SJSA1 (cell line): Measurements from ENCODE around the gene HEMGN. TPM values are rescaled to one million over a fixed set of nuclear protein-coding genes. Genes with fewer than 3 reads are reported as not detected.

ENCODE experiments used
- DNase-seq, 2 experiments: peaks; one replicate each; pipeline ENCODE4 v3.0.0-alpha.2; 2015 to 2020; ENCODE audit warnings: low spot score in 2 of 2, low read depth in 1 of 2
- H3K27ac ChIP-seq: fragments of 250-450 bp; sonication (Bioruptor Pico); 2 replicates; pipeline ENCODE4 v1.5.1; 2020; ENCODE audit warnings: mild to moderate bottlenecking, moderate library complexity
- H3K27me3 ChIP-seq: fragments of 250-450 bp; sonication (Bioruptor Pico); replicated peaks from 2 replicates; pipeline ENCODE4 v1.5.1; 2020; ENCODE audit warnings: mild to moderate bottlenecking, moderate library complexity
- H3K36me3 ChIP-seq: fragments of 250-450 bp; sonication (Bioruptor Pico); 2 replicates; pipeline ENCODE4 v1.5.1; 2020; ENCODE audit warnings: mild to moderate bottlenecking
- H3K4me1 ChIP-seq: fragments of 250-450 bp; sonication (Bioruptor Pico); replicated peaks from 2 replicates; pipeline ENCODE4 v1.6.1; 2021; ENCODE audit warnings: mild to moderate bottlenecking
- H3K4me3 ChIP-seq: fragments of 250-450 bp; sonication (Bioruptor Pico); 2 replicates; pipeline ENCODE4 v1.5.1; 2020; ENCODE audit warnings: mild to moderate bottlenecking
- H3K9me3 ChIP-seq: fragments of 250-450 bp; sonication (Bioruptor Pico); replicated peaks from 2 replicates; pipeline ENCODE4 v1.5.1; 2020; ENCODE audit warnings: mild to moderate bottlenecking
- total RNA-seq: library from RNA; depleted of rRNA; stranded (reverse); fragments of >200 nt; shearing (Covaris generic); gene quantifications from 2 replicates; pipeline ENCODE4 v1.2.3, GENCODE V29; 2014

Gene HEMGN
- total RNA-seq, 1 experiment from 2014 or later, result not detected

DNA sequence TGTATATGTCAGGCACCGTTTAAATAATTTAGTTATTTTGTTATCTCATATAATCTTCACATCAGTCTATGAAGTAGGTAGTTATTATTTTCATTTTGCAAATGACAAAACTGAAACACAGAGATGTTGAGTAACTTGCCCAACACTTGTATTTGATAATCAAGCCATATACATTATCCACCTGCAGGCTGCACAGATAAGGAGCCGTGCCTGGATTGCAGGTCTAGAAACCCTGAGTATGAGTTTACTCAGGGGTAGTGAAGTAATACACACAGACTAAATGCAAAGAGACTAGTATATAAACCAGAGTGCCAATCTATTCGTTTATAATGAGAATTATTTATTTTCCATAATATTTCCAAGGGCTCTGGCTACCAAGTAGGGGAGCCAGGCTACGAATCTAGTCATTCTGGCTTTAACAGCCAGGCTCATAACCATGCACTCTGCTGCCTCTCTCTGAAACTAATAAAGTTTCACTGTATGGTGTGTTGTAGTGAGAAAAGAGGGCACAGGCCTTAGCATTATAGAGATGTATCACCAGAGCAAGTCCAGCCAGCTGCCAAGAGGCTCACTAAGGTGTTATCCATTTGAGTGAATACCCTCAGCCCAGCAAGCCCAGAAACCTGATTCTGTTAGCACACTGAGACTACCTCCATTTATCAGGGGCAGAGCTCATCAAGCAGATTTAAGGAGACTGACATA, 4.5 kb downstream of the HEMGN start:
- Histone ChIP-seq H3K27me3 (peaks cover 45% of the 10 kb centered on the region), H3K4me3 (no peak overlapping the region), H3K9me3 (no peaks in the 10 kb centered on the region), H3K36me3 (no peaks in the 10 kb centered on the region), H3K4me1 (no peaks in the 10 kb centered on the region), H3K27ac (no peak overlapping the region)
- no peak for DNase-seq

DNA sequence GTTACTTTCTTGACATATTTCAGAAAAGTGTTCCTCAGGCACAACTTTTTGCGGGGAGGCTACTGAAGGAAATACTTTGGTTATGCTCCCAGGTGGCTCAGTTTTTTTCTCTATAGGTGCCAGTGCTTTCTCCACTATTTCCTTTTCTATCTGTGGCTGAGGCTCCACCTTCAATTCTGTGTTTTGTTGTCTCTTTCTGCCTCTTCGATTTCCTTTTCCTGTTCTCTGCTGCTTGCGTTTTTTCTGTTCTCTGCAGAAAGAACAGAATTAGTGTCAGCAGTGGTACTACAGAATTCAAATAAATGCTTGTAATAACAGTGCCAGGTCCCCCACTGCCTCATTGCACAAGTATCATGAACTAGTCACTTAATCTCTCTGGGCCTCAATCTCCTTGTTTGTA, 7.0 kb downstream of the HEMGN start:
- no peaks in the 10 kb centered on the region for H3K9me3 ChIP-seq
- no peak overlapping the region for H3K27ac ChIP-seq
- peaks cover 41% of the 10 kb centered on the region for H3K27me3 ChIP-seq
- H3K4me1 ChIP-seq, result no peaks in the 10 kb centered on the region
- H3K4me3 ChIP-seq, result no peak overlapping the region
- H3K36me3 ChIP-seq, result no peaks in the 10 kb centered on the region
- no peak for DNase-seq

DNA sequence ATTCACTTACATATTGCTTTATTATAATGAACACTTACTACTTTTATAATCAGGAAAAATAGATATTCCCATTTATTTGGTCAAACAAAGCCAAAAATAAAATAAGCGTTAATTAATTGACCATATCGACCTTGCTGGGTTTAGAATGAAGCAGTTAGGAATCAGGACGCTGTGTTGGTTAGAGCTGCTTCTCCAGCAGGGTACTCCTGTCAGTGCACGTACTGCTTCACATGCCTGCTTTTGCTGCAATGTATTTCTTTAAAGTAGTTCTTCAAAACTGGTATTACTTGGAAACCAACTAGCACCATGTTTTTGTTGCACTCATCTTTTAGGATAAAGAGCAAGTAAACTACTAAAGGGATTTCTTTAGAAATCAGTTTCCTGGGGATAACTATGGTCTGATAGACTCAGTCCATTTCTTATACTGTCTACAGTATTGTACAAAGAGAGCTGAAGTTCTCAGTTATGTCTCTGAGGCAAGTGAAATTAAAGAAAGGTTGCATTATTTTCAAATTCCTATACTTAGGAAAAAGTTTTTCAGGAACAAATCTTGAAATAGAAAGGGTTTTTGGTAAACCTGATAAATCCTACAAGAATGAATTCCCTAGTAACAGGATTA, 8.9 kb downstream of the HEMGN start:
- Histone ChIP-seq H3K4me3 (no peak overlapping the region), H3K27me3 (peaks cover 34% of the 10 kb centered on the region), H3K9me3 (no peaks in the 10 kb centered on the region), H3K36me3 (no peaks in the 10 kb centered on the region), H3K4me1 (no peaks in the 10 kb centered on the region), H3K27ac (no peak overlapping the region)
- no peak for DNase-seq

DNA sequence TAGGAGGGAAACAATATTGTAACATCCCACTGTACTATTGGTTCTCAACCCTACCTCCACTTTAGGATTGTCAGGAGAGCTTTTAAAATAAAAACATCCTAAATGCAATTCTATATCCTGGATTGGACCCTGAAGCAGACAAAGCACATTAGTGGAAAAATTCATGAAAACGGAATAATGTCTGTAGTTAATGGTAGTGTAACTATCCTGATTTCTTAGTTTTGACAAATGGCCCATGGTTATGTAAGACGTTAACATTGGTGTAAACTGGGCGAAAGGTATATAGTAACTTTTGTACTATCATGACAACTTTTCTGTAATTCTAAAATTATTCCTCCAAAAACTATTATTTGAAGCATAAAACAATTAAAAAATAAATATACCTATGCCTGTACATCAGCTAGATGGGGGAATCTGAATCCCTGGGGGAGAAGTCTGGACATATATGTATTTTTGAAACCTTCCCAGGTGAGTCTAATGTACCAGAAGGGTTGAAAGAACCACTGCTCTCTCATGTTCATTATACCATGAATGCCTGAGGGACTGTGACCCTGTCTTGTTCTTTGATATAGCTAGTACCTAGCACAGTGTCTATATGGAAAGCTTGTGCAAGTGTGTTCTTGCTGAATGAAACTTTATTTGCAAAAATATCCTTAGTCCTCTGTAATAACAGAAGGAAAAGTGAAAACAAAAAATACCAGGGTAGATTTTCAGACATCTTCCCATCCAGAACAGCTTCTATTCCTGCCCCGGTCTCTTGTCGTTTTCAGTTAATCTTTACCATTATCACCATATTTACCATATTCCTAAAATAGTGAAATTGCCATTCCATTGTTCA, 12.3 kb downstream of the HEMGN start:
- H3K4me1 ChIP-seq, result peaks cover 8% of the 10 kb centered on the region; the same call in 1 of the 2 replicates
- no peak overlapping the region for H3K27ac ChIP-seq
- H3K9me3 ChIP-seq, result no peaks in the 10 kb centered on the region
- H3K27me3 ChIP-seq, result peaks cover 19% of the 10 kb centered on the region
- no peak for DNase-seq
- no peaks in the 10 kb centered on the region for H3K36me3 ChIP-seq
- no peak overlapping the region for H3K4me3 ChIP-seq

DNA sequence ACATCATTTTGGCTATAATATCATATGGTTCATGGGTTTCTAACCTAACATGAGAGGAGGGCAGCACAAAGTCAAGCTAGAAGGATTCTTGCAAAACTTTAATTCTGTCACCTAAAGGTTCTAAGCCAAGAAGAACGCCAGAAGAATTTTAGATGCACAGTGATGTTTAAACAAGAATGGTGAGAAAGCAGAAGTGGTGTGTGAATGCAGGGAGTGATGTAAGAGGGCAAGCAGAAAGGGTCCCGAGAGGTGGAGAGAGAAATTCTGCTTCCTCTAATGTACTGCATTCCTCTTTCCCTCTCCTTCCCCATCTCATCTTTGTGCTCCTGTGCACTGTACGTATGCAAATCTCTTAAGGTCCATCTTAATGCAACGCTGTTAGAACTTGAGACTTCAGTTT, 13.6 kb downstream of the HEMGN start:
- H3K27me3 ChIP-seq, result peaks cover 8% of the 10 kb centered on the region
- H3K36me3 ChIP-seq, result no peaks in the 10 kb centered on the region
- H3K4me3 ChIP-seq, result no peak overlapping the region
- no peak for DNase-seq
- H3K4me1 ChIP-seq, result peaks cover 8% of the 10 kb centered on the region; the same call in 1 of the 2 replicates
- H3K9me3 ChIP-seq, result no peaks in the 10 kb centered on the region
- H3K27ac ChIP-seq, result no peak overlapping the region

DNA sequence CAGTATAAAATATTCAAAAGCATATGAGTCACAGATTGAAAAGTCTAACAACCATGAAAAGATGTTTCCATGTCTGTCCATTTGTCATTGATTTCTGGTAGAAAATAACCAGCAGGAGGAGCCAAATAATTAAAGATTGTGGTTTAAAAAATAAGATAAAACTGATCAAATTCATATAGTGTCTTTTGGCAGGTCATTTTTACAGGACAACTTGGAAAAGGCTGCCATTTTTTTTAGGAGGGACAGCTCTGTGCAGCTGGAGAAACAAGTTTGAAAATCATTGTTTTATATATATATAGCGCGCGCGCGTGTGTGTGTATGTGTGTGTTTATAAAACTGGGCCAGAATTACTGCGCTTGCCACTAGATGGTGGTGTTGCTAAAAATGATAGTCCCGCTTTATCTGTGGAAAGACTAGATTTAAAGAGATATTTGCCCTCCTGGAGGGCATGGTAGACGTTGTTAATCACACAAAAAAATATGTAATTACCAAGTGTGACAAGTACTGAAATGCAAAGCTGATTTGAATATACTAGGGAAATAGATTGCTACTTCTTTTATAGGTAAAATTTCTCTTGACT, 14.4 kb downstream of the HEMGN start:
- Histone ChIP-seq H3K4me3 (peak overlapping the region; percentile 20), H3K36me3 (no peaks in the 10 kb centered on the region), H3K9me3 (no peaks in the 10 kb centered on the region), H3K4me1 (peaks cover 8% of the 10 kb centered on the region; the same call in 1 of the 2 replicates), H3K27me3 (peaks cover 6% of the 10 kb centered on the region), H3K27ac (no peak overlapping the region)
- peak; percentile 61 to 75 for DNase-seq

DNA sequence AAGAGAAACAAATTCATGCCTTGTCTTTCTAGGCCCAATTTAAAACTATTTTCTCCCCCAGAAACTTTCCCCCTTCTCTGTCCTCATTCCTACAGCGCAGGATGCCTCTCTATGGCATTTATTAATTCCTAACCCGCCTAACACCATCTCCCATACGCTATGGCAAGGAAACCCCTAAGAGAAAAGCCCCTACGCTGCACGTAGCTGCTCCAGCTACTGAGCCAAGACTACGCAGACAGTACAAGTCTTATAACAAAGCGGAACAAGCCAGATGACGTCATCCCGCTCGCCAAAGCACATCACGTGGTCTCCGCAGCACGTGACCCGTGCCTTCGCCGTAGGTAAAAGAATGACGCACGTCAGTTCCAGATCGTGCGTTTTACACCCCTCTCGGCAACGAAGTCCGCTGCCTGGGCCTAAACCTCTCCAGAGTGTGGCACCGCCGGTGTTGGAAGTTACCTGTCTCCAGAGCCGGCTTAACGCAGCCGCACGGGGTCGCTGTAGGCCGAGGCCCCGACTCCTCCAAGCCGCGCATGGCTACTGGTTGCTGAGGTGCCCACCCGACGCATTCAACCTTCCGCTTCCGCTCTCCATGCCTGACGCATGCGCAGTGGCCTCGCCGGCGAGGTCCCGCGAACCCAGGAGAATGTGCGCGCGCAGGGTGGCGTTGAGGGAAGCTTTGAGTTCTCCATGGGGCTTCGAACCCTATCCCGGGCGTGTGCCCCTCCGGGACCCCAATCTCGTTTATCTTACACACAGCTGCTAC, 15.8 kb downstream of the HEMGN start, which contains the start of gene TRMO:
Gene TRMO, minus strand, starts transcription at position 542 of the 766 bp plus-strand sequence. Its CDS starts 7 bp downstream, at position 535.
- Histone ChIP-seq H3K27me3 (peaks cover 2% of the 10 kb centered on the region; the same call in 1 of the 2 replicates), H3K36me3 (no peaks in the 10 kb centered on the region), H3K4me3 (peak within 1 kb of the TSS; percentile 56), H3K4me1 (peaks cover 8% of the 10 kb centered on the region; the same call in 1 of the 2 replicates), H3K27ac (peak within 1 kb of the TSS; percentile 95), H3K9me3 (no peaks in the 10 kb centered on the region)
- DNase-seq, result peak; percentile 96 to 99

DNA sequence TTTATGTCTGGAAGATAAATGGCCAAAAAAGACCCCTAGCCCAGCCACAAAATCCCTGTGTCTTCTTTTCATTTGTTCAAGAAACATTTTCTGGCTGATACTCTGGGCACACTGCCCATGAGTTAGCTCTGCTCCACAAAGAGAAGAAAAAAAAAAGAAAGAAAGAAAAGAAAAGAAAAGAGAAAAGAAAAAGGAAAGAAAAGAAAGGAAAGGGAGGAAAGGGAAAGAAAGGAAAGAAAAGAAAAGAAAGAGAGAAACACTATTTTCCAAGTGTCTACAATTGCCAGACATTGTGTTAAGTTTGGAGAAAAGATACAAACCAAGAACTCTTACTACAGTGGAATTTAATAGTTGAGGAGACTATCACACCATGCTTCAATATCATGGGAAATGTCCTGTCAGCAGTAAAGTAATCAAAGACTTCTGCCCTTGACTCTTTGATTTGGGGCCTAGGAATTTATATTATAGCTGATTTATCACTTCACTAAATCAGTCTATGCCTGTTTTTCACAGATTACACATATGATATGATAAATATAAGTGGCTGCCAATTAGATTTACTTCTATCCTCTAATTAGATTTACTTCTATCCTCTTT, 18.7 kb downstream of the HEMGN start:
- Histone ChIP-seq H3K4me3 (no peak overlapping the region), H3K4me1 (peaks cover 8% of the 10 kb centered on the region; the same call in 1 of the 2 replicates), H3K9me3 (no peaks in the 10 kb centered on the region), H3K36me3 (peaks cover 3% of the 10 kb centered on the region; the same call in 1 of the 2 replicates), H3K27ac (no peak overlapping the region), H3K27me3 (no peaks in the 10 kb centered on the region)
- DNase-seq, result no peak

DNA sequence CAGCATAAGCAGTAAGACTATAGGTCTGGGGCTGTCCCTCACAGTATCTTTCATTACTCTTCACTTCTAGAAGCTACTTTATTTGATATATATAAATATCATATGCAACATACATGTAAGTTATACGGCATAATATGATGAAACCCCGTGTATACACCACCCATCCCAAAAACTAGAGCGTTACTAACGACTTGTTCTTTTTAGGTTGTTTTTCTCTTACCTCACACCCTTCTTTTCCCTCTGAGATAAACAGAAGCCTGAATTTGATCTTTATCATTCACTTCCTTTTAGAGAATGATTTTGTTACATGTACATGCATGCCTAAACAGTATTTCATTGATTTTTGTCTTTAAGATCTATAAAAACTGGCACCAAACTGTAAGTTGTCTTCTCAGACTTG, 19.4 kb downstream of the HEMGN start:
- peaks cover 8% of the 10 kb centered on the region; the same call in 1 of the 2 replicates for H3K4me1 ChIP-seq

DNA sequence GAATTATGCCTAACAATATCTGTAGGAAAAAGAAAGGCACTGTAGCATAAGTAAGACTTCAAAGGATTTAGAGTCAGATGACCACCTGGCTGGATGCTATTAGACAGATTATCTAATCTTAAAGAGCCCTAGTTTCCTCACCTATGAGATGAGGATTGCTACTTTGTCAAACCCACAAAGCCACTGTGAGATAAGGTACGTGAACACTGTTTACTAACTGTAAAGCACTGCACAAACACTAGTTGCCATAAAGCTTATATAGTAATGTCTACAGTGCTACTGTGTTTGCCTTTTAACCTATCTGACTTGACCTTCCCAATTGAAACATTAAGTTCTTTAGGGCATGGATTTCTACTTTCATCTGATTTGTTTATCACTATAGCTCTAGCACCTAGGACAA, 26.0 kb downstream of the HEMGN start:
- H3K4me1 ChIP-seq, result no peaks in the 10 kb centered on the region
- H3K36me3 ChIP-seq, result peaks cover 42% of the 10 kb centered on the region
- no peak for DNase-seq
- H3K4me3 ChIP-seq, result no peak overlapping the region
- H3K27me3 ChIP-seq, result no peaks in the 10 kb centered on the region
- H3K27ac ChIP-seq, result no peak overlapping the region
- no peaks in the 10 kb centered on the region for H3K9me3 ChIP-seq

More for the DNA sequence above, 19.4 kb downstream of the HEMGN start:
- H3K4me3 ChIP-seq, result no peak overlapping the region
- H3K27me3 ChIP-seq, result no peaks in the 10 kb centered on the region
- H3K9me3 ChIP-seq, result no peaks in the 10 kb centered on the region
- no peak for DNase-seq
- H3K36me3 ChIP-seq, result peaks cover 3% of the 10 kb centered on the region
- no peak overlapping the region for H3K27ac ChIP-seq

DNA sequence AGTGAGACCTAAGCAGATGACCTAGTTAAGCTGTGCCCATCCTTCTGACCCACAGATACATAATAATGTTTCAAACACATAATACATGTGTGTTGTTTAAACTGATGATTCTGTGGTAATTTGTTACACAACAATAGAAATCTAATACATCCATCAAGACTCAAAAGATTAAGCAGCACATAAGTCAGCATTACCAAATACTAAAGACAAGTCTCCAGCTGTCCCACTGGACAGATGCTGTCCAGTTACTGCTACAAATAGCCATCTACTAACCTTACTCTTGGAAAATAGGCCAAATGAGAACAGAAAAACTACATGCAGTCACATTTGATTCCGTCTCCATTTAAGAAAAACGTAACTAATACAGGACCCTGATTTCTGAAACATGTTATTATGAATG, 26.4 kb downstream of the HEMGN start:
- no peak for DNase-seq
- H3K9me3 ChIP-seq, result no peaks in the 10 kb centered on the region
- no peak overlapping the region for H3K4me3 ChIP-seq
- H3K4me1 ChIP-seq, result no peaks in the 10 kb centered on the region
- H3K27ac ChIP-seq, result no peak overlapping the region
- H3K36me3 ChIP-seq, result peaks cover 42% of the 10 kb centered on the region
- no peaks in the 10 kb centered on the region for H3K27me3 ChIP-seq

DNA sequence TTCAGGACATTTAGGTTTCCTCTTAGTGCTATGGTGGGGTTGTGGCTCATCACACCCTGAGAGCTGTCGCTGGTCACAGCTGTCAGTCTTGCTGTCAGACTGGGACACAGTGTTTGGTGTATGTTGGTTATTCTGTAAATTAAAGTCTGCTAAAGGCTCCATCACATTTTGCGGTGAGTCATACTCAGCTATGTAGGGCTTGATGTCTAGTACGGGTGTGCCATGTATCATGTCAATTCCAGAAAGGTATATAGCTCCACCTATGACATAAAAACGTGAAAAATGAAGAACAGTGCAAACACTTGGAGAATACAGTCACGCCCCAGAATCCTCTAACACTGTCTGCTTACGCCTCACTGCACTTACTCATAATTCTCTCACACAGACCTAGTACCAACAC, 27.6 kb downstream of the HEMGN start:
- Histone ChIP-seq H3K27ac (no peak overlapping the region), H3K4me1 (no peaks in the 10 kb centered on the region), H3K4me3 (no peak overlapping the region), H3K36me3 (peaks cover 40% of the 10 kb centered on the region), H3K9me3 (no peaks in the 10 kb centered on the region), H3K27me3 (no peaks in the 10 kb centered on the region)
- DNase-seq, result no peak
